GM03348 (cell line): ENCODE data around the gene E2F6.
"Not testable (repeated sequence)": the region's sequence is repeated elsewhere in the genome, so short reads cannot be mapped to it uniquely, and the experiment has no call there.

Experiments used
- DNase-seq: peaks from one replicate; pipeline ENCODE4 v3.0.0; 2012; ENCODE audit warnings: low spot score

E2F6 gene

GRCh38 chr2:11412449-11412810, 53.5 kb downstream of the E2F6 start:
- DNase-seq = no peak

- DNase-seq = peak; percentile 72
Observed at GRCh38 chr2:11411768-11412448, 54.1 kb downstream of the E2F6 start.

- DNase-seq = no peak
Observed at GRCh38 chr2:11411244-11411643, 54.7 kb downstream of the E2F6 start.

GRCh38 chr2:11410101-11410500, 55.9 kb downstream of the E2F6 start:
- DNase-seq = no peak

GRCh38 chr2:11409572-11409959, 56.4 kb downstream of the E2F6 start:
- no peak for DNase-seq

GRCh38 chr2:11408959-11409571, 56.9 kb downstream of the E2F6 start:
- DNase-seq = peak; percentile 12

GRCh38 chr2:11407413-11407812, 58.5 kb downstream of the E2F6 start:
- no peak for DNase-seq

- DNase-seq = peak; percentile 87
Observed at GRCh38 chr2:11406958-11407381, 59.0 kb downstream of the E2F6 start.

- peak; percentile 30 for DNase-seq
Observed at GRCh38 chr2:11406267-11406957, 59.5 kb downstream of the E2F6 start.

GRCh38 chr2:11405599-11406266, 60.2 kb downstream of the E2F6 start:
- DNase-seq = no peak

GRCh38 chr2:11405074-11405406, 60.9 kb downstream of the E2F6 start:
- not testable (repeated sequence) for DNase-seq

- DNase-seq = no peak
Observed at GRCh38 chr2:11404376-11405073, 61.4 kb downstream of the E2F6 start.

- no peak for DNase-seq
Observed at GRCh38 chr2:11402436-11402835, 63.5 kb downstream of the E2F6 start.

GRCh38 chr2:11399438-11399762, 66.6 kb downstream of the E2F6 start:
- no peak for DNase-seq

- no peak for DNase-seq
Observed at GRCh38 chr2:11398750-11399437, 67.1 kb downstream of the E2F6 start.

- no peak for DNase-seq
Observed at GRCh38 chr2:11397513-11397912, 68.4 kb downstream of the E2F6 start.

GRCh38 chr2:11396467-11397445, 69.2 kb downstream of the E2F6 start:
- no peak for DNase-seq

GRCh38 chr2:11396021-11396420, 69.9 kb downstream of the E2F6 start:
- no peak for DNase-seq

- DNase-seq = no peak
Observed at GRCh38 chr2:11395389-11395788, 70.6 kb downstream of the E2F6 start.
